ENCODE data around the gene BTC.
"Not testable (repeated sequence)": the region's sequence is repeated elsewhere in the genome, so short reads cannot be mapped to it uniquely, and the experiment has no call there.

The BTC gene, protein sequence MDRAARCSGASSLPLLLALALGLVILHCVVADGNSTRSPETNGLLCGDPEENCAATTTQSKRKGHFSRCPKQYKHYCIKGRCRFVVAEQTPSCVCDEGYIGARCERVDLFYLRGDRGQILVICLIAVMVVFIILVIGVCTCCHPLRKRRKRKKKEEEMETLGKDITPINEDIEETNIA

DNA sequence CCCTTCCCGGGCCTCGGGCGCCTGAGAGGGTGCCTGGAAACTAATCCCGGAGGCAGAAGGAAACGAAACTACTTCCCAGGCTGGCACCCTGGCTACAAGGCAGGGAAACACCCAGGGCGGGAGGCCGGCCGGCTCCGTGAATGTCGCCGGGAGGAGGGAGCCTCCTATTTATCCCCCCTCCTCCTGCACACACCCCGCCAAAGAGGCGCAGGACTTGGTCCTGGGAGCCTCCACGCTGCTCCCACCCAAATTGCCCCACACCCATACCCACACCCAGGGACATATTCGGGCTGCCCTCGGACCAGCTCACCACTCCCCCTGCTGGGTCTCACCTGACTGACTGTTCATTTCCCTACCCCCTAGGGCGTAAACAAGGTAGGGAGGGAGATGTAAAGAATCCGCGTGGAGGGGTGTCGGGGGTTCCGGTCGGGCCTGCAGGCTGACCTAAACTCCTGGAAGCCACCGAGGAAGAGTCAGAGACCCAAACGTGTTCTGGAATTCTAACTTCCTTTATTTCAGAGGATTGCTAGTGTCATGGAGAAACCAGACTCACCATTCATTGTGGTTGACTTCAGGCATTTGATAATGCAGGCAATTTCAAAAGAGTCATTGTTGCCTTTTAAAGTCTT is at the start of gene BTC:
BTC (minus strand) TSS at position 142 of the 629 bp plus-strand sequence. CDS start 198 bp downstream, outside the sequence.
- no peak for DNase-seq

DNA sequence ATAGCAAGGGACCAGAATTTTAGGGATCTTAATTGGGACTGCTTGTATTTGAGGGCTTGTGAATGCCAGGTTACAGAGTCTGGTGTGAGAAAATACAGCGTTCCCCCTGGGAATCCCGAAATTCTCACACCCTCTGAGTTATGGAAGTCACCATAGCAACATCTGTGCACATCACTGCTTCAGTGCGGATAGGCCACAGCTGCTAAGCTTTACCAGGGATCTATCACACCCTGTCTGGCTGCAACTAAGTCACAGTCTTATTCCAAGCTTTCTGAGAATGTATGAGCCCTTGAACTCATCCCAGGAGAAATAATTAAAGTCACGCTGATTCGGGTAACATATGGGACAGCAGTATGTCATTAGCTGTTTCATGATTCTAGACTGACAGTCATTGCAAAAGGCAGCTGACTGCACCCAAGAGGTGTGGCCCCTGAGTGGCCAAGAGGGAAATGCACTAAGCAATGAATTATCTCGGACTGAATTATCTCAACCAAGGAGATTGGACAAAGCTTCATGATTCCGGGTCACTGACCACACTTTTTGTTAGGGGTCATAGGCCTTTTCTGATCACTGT is 46.7 kb upstream of the BTC start:
- DNase-seq: no peak

DNA sequence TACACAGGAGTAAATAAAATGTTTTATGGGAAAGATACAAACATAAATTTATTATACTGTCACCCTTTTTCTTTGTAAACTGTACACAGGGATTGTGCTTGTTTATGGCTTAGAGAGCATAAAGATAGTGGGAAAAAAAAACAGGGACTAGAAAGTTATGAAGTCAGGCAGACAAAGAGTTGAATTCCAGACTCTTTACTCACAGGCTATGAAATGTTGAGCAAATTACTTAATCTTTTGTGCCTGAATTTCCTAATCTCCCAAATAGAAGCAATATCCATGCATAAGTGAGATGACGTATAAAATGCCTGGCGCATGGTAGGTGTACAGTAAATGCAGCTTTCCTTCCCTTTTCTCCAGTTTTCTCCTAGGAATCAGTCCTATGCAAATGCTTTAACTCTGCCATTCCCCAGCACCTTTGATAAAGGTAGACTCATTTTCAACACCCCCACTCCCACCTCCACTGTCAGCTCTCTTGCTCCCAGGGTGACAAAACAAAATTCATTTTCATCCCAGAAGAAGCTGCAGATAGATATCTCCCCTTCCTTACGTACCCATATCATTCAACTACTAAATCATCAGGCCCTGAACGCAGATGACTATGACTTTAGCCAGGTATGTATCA is 44.5 kb upstream of the BTC start:
- DNase-seq: no peak

DNA sequence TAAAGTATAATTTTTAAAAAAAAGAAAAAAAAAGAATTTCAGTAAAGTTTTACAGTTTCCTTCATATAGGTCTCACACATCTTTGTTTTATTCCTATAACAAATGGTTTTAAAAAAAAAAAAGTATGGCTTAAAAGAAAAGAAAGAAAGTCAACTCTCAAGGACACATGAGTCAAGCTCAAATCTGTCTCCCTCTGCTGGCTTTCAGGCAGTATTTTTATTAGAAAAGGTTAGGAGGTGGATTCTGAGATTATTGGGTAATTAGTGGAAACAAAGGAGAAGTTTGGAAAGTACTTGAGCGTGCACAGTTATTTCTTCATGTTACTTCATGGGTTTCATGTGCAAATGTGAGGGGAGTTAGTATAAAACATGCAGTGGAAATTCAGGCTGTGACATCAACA is 36.6 kb upstream of the BTC start:
- DNase-seq: no peak

DNA sequence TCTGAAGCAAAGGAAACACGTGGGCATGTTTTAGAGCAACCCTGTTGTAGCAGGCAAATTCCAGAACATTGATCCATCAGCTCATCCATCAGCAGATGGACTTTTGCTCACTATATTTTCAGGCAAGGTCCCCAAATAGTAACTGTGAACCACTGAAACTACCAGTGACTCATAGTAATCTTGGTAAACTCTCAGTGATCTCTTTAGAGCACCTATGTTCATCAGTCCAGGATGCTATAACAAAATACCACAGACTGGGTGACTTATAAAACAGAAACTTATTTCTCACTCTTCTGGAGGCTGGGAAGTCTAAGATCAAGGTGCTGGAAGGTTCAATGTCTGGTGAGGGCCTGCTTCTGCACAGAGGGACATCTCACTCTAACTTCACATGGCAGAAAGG is 28.9 kb upstream of the BTC start:
- DNase-seq: no peak

DNA sequence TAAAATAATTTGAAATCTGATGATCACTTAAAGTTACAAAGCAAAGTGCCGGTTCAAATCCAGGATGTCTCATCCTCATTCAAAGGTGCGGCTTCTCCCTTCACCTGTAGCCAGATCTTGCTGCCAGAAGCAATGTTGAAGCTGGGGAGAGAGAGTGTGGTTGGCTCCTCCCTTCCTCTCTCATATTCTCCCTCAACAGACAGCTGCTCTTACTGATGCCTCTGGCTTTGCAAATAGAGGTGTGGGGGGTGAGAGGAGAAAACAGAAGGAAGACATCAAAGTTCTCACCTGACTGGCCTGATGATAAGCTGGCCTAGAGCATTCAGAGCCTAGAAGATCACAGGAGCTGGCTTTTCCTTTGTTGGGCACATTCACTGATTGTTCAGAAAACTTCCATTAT is 28.3 kb upstream of the BTC start:
- DNase-seq: no peak

DNA sequence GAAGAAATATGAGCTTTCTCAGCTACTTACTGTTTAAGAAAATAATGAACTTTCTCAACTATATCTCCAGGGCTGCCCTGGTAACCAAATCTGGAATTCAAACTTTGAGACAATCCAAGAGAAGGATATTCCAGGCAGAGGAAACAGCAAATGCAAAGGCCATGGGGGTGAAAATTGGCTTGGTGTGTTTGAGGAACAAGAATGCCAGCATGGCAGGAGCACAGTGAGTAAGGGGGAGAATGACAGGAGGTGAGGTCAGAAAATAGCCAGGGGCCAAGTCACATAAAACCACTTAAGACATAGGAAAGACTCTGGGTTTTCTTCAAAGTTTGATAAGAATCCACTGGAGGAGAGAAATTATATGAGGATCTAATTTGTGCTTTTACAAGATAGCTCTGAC is 27.2 kb upstream of the BTC start:
- no peak for DNase-seq

DNA sequence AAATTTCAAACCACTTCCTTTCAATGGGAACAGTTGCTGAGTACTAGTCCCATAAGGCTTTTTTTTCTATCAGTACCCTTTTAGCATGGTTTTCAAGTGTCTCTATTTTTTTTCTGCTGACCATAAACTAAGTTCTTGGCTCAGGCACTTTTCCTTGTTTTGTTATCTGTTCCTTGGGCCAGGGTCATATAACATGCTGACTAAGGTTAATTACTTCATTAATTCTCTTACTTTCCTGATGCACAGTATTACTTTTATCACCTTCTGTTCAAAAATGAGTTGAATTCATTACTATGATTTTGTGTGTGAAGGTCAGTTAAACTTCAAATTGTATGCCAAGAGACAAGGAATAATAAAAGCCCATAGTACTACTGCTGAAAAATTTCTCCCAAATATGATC is 19.7 kb upstream of the BTC start:
- DNase-seq: no peak

DNA sequence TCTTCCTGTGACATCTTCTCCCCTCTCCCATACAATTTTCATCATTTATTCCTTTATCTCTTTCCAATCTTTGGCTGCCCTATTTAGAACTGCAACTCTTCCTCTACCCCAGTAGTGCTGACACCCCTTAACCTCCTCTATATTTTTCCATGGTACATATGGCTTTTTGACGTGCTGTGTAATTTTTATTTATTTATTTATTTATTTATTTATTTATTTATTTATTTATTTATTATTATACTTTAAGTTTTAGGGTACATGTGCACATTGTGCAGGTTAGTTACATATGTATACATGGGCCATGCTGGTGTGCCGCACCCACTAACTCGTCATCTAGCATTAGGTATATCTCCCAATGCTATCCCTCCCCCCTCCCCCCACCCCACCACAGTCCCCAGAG is 17.7 kb upstream of the BTC start:
- DNase-seq: not testable (repeated sequence)

DNA sequence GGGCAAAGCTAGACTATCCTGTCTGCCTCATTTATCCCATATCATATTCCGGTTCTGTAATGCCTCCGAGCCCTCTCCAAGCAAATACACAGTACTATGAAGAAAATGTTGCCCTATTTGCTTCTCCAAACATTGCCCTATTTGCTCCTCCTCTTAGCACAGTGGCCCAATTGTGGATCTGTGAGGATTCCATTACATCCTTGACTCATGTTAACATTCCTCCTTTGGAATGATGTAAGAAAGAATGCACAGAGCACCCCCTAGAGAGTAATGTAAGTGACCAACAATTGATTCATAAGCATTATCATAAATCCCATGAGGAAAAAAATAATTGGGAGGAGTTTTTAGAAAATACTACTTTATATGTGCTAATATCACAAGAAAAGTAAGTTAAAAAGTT is 11.3 kb upstream of the BTC start:
- no peak for DNase-seq

DNA sequence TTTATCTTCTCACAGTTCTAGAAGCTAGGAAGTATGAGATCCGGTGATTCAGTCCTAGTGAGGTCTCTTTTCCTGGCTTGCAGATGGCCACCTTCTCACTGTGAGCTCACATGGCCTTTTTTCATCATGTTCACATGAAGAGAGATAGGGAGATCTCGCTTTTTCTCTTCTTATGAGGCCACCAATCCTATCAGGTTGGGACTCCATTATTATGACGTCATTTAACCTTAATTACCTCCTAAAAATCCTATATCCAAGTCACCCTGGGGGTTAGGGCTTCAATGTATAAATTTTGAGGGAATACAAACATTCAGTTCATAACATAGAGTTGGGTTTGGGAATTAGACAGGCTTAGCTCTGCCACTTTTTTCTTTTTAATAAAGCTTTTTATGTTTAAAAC is 6.0 kb upstream of the BTC start:
- DNase-seq: no peak

DNA sequence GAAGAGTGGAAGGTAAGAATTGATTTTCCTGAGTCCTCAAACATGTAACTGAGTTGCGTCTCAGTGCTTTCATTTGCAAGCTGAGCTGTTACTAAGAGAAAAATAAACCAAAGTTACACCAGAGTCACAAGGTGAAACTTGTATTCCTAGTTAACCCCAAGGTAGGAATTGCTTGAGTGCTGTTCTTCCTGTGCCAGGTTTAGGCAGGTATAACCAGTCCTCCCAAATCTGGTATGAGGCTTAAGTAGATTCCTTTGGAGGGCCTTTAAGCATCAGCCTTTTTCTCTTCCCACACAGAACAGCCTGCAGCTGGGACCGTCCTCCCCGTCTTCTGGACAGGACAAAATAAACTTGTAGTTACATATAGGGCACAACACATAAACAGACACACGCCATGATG is 2.3 kb upstream of the BTC start:
- no peak for DNase-seq

DNA sequence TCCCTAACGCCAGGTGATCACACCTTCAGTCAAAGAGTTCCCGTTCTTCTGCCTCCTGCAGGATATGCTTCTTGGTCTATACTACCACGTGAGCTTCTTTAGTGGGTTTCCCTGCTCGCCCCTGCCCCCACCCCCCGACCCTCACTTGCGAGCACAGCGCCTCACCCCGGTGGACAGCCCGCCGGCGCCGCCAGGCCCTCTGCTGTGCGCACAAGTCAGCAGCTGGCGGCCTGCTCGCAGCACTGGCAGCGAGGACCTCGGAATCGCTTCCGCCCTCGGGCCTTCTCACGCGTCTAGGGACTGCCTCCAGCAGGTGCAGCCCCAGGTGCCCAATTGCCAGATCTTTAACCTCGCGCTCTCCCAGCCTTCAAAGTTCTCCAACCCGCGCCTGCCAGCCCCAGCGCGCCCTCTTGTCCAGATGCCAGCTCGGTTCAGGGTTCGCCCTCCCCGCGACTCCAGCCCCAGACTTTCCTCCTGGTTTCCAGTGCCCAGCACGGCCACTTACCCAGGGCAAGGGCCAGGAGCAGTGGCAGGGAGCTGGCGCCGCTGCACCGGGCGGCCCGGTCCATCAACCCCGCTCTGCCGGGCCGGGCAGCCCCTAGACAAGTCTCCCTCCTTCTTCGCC is 454 bp downstream of the BTC start:
- DNase-seq: no peak

DNA sequence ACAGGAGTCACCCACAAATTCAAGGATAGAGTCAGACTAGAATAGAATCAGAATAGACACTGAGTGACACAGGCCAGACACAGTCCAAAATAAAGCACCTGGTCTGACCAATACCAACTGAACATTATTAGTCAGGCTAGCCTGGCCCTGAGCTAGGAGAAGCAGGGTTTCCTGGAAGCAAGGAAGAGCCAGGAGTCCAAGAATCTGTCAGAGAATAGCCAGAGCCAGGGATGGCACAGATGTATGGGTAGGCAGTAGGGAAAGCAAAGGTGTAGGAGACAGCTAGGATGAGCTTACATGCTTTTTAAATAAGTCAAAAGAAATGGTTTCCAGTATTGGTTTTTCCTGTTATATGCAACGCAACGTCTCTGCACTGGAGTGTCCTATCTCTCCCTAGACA is 3.7 kb downstream of the BTC start:
- no peak for DNase-seq

DNA sequence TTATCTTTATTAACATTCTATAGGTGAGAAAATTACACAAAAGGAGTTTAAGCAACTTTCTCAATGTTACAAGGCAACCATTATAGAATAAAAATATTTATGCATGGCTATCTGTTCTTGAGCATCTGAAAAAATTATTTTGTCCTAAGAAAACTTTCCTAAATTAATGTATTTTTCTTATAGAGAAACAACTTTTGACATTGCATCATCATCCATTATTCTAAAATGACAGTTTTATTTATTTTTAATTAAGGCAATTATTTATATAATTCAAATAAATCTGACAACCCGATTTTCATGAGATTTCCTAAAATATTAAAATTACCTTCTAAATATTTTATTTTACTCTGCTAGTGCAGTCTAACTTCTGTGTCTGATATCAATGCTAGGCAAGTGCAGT is 4.8 kb downstream of the BTC start:
- no peak for DNase-seq

DNA sequence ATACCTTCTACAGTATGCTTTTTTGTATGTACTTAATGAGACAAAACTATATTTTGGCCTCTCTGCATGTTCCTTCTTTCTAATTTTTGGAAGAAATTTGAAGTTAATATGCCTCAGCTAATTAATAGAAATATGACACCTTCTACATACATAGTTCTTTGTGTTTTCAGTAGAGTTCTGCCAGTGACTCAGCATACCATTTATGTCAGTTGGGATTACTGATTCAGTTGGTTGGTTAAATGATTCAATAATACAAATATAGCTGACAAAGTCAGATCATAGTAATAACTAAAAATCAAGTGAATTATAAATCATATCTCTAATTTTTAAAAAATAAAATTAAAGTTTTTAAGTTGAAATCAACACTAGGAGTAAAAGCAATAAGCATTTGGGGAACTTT is 16.8 kb downstream of the BTC start:
- DNase-seq: no peak

DNA sequence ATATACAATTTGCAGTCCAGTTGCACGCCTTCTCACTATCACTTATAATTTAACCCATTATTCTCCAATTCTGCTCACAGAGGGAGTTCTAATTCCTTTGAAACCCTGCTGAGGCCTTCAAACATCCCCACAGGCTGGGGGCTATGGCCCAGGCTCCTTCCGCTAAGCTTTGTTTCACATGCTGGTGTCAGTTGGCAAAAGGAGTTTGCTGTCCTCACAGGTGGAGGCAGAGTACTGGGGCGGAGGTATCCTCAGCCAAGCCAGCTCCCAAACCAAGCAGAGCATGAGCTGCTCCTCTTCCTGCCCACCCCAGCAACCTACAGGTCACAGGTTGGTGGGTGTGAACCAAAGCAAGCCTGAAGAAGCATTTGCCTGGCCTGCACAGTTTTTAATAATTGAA is 21.5 kb downstream of the BTC start:
- no peak for DNase-seq

DNA sequence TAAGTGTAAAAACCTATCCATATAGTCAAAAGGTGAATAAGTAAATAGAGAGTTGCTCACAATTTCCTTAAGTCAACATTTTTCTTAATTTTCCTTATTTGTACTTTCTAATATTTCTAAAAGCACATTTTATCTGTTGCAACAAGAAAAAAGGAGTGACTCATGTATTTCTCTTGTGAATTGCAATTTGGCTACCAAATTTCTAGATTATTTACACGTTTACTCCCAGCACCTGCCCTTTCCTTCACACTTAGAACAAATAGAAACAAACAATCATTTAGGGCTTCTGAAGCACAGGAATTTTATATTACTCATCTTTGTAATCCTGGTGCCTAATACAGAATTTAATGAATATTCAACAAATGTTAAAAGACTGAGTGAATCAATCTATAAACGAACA is 22.2 kb downstream of the BTC start:
- no peak for DNase-seq

DNA sequence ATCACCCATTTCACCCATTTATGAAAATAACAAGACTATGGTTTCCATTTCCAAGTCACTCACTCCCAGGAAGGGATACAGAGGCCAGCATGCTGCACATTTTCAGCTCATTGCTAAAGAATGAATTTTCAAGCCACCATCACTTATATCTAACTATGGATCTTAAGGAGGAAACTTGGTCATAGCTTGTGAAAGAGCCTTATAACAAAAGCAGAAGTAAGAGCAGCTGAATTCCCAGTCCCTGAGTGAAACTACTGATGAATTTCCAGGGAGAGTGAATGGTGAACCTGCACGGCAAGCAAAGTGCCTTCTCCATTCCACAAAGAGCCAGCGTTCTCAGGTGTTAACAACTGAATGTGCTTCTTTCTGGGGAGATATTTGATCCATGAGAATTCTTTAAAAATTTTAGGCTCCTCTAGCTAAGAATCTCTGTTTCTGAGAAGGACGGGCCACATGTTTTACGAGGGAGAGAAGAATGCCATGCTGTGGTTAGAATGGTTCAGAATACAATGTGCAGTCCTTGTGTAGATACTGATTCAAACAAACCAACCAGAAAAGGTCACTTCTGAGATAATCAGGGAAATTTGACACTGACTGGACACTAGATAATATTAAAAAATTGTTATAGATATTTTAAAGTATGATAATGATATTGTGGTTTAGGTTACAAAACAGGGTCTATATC is 24.0 kb downstream of the BTC start:
- no peak for DNase-seq

DNA sequence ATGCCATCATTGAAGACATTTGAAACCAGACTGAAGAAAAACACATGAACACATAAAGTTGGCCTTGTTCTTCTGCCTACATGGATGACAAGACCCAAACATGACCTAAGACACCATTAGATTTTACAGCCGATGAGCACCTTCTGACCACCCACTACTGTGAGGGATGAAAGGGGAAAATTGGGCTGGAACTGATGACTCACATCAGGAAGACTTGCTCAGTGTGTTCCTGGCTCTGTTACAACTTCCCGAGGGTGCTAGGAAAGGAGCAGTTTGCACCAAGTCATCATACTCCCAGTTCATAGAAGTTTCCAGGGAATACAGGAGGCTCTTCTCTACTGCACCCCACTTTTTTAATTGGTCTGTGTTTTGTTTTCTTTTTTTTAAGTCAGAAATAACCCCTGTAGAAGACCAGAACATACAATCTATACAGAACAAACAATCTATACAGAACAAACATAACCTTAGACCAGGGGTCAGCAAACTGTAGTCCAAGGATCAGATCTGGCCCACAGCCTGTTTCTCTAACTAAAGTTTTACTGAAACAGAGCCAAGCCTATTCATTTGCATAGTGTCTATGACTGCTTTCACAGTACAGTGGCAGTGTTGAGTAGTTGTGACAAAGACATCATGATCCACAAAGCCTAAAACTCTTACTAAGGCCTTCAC is 25.3 kb downstream of the BTC start:
- no peak for DNase-seq

DNA sequence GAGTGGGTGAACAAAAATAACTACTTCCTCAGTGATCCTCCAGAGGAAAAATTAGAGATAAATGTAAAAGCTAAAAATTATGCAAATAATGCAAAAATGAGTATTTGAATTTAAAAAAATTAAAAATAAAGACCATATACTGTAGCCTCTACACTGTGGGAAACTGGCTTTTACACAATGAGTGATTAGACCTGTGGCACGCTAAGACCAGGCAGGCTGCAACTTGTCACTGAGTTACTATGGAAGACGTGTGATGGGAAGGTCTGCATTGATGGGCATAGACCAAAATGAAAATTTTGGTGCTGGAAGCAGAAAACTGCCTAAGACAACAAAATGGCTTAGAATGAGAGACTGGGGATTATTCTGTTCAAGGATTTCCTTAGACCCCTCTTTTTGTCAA is 30.2 kb downstream of the BTC start:
- no peak for DNase-seq

DNA sequence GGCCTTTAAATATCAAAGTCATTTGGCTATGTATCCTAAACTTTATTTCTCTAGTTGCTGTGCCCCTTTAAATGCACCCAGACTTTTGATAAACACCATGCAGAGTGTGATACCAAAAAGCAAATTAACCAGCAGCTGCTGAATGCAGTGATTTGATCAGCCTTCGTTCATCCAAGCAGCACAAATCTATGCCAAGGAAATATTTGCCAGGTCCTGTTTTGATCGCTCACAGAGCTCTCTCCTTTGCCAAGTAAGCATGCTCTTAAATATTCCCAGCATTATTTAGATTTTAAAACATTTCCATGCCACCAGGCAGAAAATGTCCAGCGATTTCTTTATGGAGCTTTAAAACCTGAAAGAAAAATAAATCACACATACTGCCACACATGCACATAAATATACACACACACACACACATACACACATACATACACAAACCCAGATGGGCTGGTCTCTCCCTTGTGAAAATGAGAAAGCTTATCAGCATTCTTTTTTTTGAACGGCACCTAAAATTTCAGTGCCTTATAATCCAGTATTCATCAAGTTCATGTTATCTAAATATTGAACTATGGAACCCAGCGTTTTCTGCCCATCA is 35.7 kb downstream of the BTC start:
- no peak for DNase-seq

Data from activated CD8-positive, alpha-beta memory T cell treated with anti-CD3 and anti-CD28 coated beads for 24 hours (primary cell).